Measurements from ENCODE around the gene NDUFA8.

- TF ChIP-seq CTCF (conservative IDR thresholded peaks at IDR 0.05): no peak
- TF ChIP-seq ZFX (IDR thresholded peaks at IDR 0.05): no peak
Measured at GRCh38 chr9:122191584-122191983, 32.0 kb upstream of the NDUFA8 start.

Data from C4-2B (cell line).